PC-9 (cell line): ENCODE results near the gene VTCN1. TPM values are rescaled to one million over a fixed set of nuclear protein-coding genes. Genes with fewer than 3 reads are reported as not detected.
"Not testable (repeated sequence)": the region's sequence is repeated elsewhere in the genome, so short reads cannot be mapped to it uniquely, and the experiment has no call there.

Experiments
- BruUV-seq: library from RNA; stranded (reverse); fragments of 400-500 nt; replicated peaks from 2 replicates; lab custom pipeline; 2021; lab: Mats Ljungman, UMichigan
- CTCF ChIA-PET: fragments of 300-600 bp; sonication (Branson Sonifier 250); formaldehyde crosslinking; loops from one replicate; lab custom pipeline; 2022; ENCODE audit warnings: antibody characterized with exemption; lab: Charles Lee
- POLR2A ChIA-PET: fragments of 300-600 bp; sonication (Branson Sonifier 250); formaldehyde crosslinking; loops from one replicate; lab custom pipeline; 2022; ENCODE audit warnings: antibody characterized with exemption; ENCODE audit not compliant: unreplicated experiment; lab: Charles Lee
- DNase-seq, 2 experiments: peaks; one replicate each; pipeline versions ENCODE4 v3.0.0 to v3.0.0-alpha.2; 2015 to 2022; ENCODE audit warnings: mixed read lengths in 1 of 2
- H2AFZ ChIP-seq: fragments of 200-600 bp; sonication (generic); 2 replicates; pipeline ENCODE4 v1.8.1; 2017; ENCODE audit warnings: antibody characterized with exemption
- H3F3A ChIP-seq: fragments of 200-600 bp; sonication (generic); 2 replicates; pipeline ENCODE4 v1.8.1; 2017; ENCODE audit warnings: antibody characterized with exemption, mild to moderate bottlenecking, low read depth; ENCODE audit not compliant: insufficient read depth
- H3K27ac ChIP-seq: fragments of 200-600 bp; sonication (generic); 2 replicates; pipeline ENCODE4 v1.6.1; 2016; ENCODE audit warnings: mixed run types
- H3K27me3 ChIP-seq: fragments of 200-600 bp; sonication (generic); 2 replicates; pipeline ENCODE4 v1.6.1; 2016; ENCODE audit warnings: low read depth, mixed run types; ENCODE audit not compliant: insufficient read depth
- H3K36me3 ChIP-seq: fragments of 200-600 bp; sonication (generic); 2 replicates; pipeline ENCODE4 v1.6.1; 2016; ENCODE audit warnings: low read depth, mixed run types
- H3K4me1 ChIP-seq: fragments of 200-600 bp; sonication (generic); replicated peaks from 2 replicates; pipeline ENCODE4 v1.6.1; 2016; ENCODE audit warnings: mixed run types; ENCODE audit not compliant: insufficient read depth
- H3K4me2 ChIP-seq: fragments of 200-600 bp; sonication (generic); 2 replicates; pipeline ENCODE4 v1.6.1; 2017; ENCODE audit warnings: mixed run types
- H3K4me3 ChIP-seq: fragments of 200-600 bp; sonication (generic); 2 replicates; pipeline ENCODE4 v1.6.1; 2016; ENCODE audit warnings: mixed run types
- H3K79me2 ChIP-seq: fragments of 200-600 bp; sonication (generic); 2 replicates; pipeline ENCODE4 v1.6.1; 2017; ENCODE audit warnings: low read depth, mixed run types
- H3K9me2 ChIP-seq: fragments of 200-600 bp; sonication (generic); 2 replicates; pipeline ENCODE4 v1.8.1; 2017; ENCODE audit warnings: mild to moderate bottlenecking; ENCODE audit not compliant: insufficient read depth
- H3K9me3 ChIP-seq: fragments of 200-600 bp; sonication (generic); 2 replicates; pipeline ENCODE4 v1.8.1; 2016; ENCODE audit warnings: low read depth; ENCODE audit not compliant: insufficient read depth
- H4K20me1 ChIP-seq: fragments of 200-600 bp; sonication (generic); 2 replicates; pipeline ENCODE4 v1.8.1; 2017; ENCODE audit not compliant: insufficient read depth
- EZH2 ChIP-seq: fragments of 200-600 bp; sonication (generic); IDR thresholded peaks from 2 replicates; pipeline ENCODE4 v1.8.0; 2017; ENCODE audit warnings: antibody characterized with exemption, low read depth
- intact Hi-C: fragments of 100-400 bp; cut with micrococcal nuclease; formaldehyde crosslinking; loops from one replicate; pipeline ENCODE4 v1.10.0; 2022; ENCODE audit not compliant: unreplicated experiment
- total RNA-seq: library from RNA; stranded (reverse); gene quantifications from 2 replicates; pipeline ENCODE4 v1.2.3, GENCODE V29; 2021
- TF ChIP-seq, protein P1 (sequence below): fragments of 200-600 bp; sonication (generic); conservative IDR thresholded peaks from 2 replicates; pipeline ENCODE4 v1.6.1; 2017; ENCODE audit warnings: mixed run types, antibody characterized with exemption, mild to moderate bottlenecking, moderate library complexity

VTCN1 gene
- total RNA-seq, 1 experiment from 2014 or later = 5.0 TPM

DNA sequence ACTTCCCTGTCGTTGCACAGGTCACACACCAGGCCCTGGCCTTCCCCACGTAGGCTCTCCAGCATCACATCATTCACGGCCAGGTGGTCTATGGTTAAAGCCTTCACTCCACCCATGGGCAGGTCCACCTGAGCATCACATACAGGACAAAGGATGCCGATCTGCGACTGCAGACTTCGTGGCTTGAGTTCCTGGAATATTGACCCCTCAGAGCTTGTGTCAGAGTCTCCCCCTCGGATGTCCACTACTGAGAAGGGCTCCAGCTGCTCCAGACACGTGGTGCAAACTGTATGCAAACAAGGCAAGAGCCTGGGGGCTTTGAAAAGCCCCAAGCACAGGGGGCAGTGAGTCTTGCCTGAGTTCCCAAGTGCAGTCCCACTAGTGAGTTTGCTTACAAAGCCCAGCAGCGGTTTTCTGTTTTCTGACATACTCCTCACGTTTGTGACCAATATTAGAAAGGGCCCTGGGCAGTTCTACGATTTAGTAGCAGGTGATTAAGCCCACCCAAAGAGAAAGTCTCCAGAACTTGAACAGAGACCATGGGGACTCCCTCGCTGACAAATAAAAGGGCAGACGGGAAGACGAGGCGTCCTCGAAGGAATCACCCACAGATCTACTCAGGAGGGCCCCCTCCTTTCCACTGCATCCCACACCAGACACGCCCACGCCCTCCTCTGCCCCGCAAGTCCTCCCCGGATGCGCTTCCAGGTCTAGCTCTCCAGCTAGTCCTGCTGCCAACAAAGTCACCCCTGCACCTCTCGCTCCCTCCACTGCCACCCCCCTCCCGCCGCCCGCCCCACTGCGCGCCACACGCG is 89.7 kb downstream of the VTCN1 start:
- no peak overlapping the region for H3K27ac ChIP-seq
- H3K79me2 ChIP-seq = no peaks in the 10 kb centered on the region
- peaks cover 7% of the 10 kb centered on the region for H3K4me1 ChIP-seq
- BruUV-seq = TSS peak; percentile 44
- no peaks in the 10 kb centered on the region for H3K9me3 ChIP-seq
- no peaks in the 10 kb centered on the region for H3K27me3 ChIP-seq
- no peaks in the 10 kb centered on the region; the same call in 1 of the 2 replicates for H3F3A ChIP-seq
- POLR2A ChIA-PET = interaction anchor here (0.6 kb wide), 3 partner anchors 8 to 246 kb away, joined by 4 to 6 read pairs (median 4); partner anchors contain the start of gene MAN1A2
- TF ChIP-seq, protein P1, sequence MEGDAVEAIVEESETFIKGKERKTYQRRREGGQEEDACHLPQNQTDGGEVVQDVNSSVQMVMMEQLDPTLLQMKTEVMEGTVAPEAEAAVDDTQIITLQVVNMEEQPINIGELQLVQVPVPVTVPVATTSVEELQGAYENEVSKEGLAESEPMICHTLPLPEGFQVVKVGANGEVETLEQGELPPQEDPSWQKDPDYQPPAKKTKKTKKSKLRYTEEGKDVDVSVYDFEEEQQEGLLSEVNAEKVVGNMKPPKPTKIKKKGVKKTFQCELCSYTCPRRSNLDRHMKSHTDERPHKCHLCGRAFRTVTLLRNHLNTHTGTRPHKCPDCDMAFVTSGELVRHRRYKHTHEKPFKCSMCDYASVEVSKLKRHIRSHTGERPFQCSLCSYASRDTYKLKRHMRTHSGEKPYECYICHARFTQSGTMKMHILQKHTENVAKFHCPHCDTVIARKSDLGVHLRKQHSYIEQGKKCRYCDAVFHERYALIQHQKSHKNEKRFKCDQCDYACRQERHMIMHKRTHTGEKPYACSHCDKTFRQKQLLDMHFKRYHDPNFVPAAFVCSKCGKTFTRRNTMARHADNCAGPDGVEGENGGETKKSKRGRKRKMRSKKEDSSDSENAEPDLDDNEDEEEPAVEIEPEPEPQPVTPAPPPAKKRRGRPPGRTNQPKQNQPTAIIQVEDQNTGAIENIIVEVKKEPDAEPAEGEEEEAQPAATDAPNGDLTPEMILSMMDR = no peak
- no peak for TF ChIP-seq EZH2
- peak in 1 of 2 experiments; percentile 45 for DNase-seq
- H3K36me3 ChIP-seq = no peaks in the 10 kb centered on the region
- H3K4me2 ChIP-seq = peak overlapping the region; percentile 90
- no peaks in the 10 kb centered on the region for H4K20me1 ChIP-seq
- peak overlapping the region; percentile 62 for H3K4me3 ChIP-seq
- H3K9me2 ChIP-seq = no peaks in the 10 kb centered on the region
- intact Hi-C loops = loop anchor here (1.0 to 10.0 kb wide), 4 partner anchors 52 to 486 kb away; partner anchors contain the start of genes MAN1A2 and TENT5C
- peak overlapping the region; percentile 77 for H2AFZ ChIP-seq
- CTCF ChIA-PET = interaction anchor here (1.0 kb wide), 1 partner anchor 49 kb away, joined by 5 read pairs; no protein-coding TSS in a partner anchor

DNA sequence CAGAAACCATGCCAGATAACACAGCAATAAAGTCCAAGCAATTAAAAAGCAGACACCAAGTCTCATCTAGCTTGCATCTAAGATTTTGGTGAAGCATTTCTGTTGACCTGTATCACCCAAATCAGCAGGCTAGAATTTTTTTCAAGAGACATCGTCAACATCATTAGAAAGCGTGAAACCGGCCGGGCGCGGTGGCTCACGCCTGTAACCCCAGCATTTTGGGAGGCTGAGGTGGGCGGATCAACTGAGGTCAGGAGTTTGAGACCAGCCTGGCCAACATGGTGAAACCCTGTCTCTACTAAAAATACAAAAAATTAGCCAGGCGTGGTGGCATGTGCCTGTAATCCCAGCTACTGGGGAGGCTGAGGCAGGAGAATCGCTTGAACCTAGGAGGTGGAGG is 91.6 kb downstream of the VTCN1 start:
- H3K4me3 ChIP-seq, H3F3A ChIP-seq, POLR2A ChIA-PET, H3K36me3 ChIP-seq, H2AFZ ChIP-seq, intact Hi-C loops, H3K27ac ChIP-seq, H3K4me2 ChIP-seq, H3K9me3 ChIP-seq, H3K9me2 ChIP-seq, CTCF ChIA-PET, H3K27me3 ChIP-seq, H4K20me1 ChIP-seq, BruUV-seq, DNase-seq, H3K4me1 ChIP-seq, H3K79me2 ChIP-seq: not testable (repeated sequence)

DNA sequence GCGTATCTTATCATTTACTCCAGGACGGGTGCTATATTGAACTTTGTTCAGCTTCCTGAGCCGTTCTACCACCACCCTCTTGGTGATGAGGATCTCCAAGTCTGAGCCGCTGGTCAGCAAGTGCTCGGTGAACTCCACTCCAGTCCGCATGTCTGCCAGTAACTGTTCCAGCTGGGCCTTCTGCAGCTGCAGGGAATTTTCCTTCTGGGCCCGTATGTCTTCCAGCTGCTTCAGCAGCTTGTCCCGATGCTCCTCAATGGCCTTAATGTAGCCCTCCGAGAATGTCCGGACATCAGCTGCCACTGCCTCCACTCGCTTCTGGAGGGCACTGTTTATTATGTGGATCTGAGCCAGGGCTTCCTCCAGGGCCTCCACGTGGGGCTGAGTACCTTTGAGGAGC is 92.6 kb downstream of the VTCN1 start:
- no peaks in the 10 kb centered on the region for H3K9me3 ChIP-seq
- H4K20me1 ChIP-seq = no peaks in the 10 kb centered on the region
- peaks cover 7% of the 10 kb centered on the region for H3K4me1 ChIP-seq
- no peak overlapping the region for H2AFZ ChIP-seq
- no peaks in the 10 kb centered on the region for H3K36me3 ChIP-seq
- BruUV-seq = no TSS peak
- no peaks in the 10 kb centered on the region for H3K27me3 ChIP-seq
- ChIA-PET CTCF (no interaction called here), POLR2A (no interaction called here)
- H3K4me2 ChIP-seq = no peak overlapping the region
- no peaks in the 10 kb centered on the region; the same call in 1 of the 2 replicates for H3F3A ChIP-seq
- no peak overlapping the region for H3K4me3 ChIP-seq
- H3K79me2 ChIP-seq = no peaks in the 10 kb centered on the region
- H3K9me2 ChIP-seq = no peaks in the 10 kb centered on the region; the same call in 1 of the 2 replicates
- TF ChIP-seq, protein P1 = no peak
- no peak for TF ChIP-seq EZH2
- no peak for DNase-seq
- intact Hi-C loops = no loop called here
- no peak overlapping the region for H3K27ac ChIP-seq
